DOHH2 (cell line): ENCODE measurements around the gene NFU1.

Source experiments
- H3F3A ChIP-seq: fragments of 200-600 bp; sonication (generic), shearing (Covaris generic); 2 replicates; pipeline ENCODE4 v1.6.0; 2016; ENCODE audit warnings: antibody characterized with exemption, mild to moderate bottlenecking; ENCODE audit not compliant: control insufficient read depth, insufficient read depth
- H3K27ac ChIP-seq: fragments of 200-600 bp; sonication (generic); 2 replicates; pipeline ENCODE4 v1.5.1; 2014; ENCODE audit warnings: low read depth, mild to moderate bottlenecking, low read length, moderate library complexity
- H3K27me3 ChIP-seq: fragments of 200-600 bp; sonication (generic); 2 replicates; pipeline ENCODE4 v1.6.1; 2014; ENCODE audit warnings: mild to moderate bottlenecking, low read length, mixed read lengths; ENCODE audit not compliant: control insufficient read depth
- H3K36me3 ChIP-seq: fragments of 200-600 bp; sonication (generic); 2 replicates; pipeline ENCODE4 v1.6.1; 2014; ENCODE audit warnings: mild to moderate bottlenecking, low read length, moderate library complexity, mixed read lengths; ENCODE audit not compliant: control insufficient read depth
- H3K4me1 ChIP-seq: fragments of 200-600 bp; sonication (generic); 2 replicates; pipeline ENCODE4 v1.6.1; 2014; ENCODE audit warnings: mild to moderate bottlenecking, low read length, mixed read lengths; ENCODE audit not compliant: control insufficient read depth
- H3K4me2 ChIP-seq: fragments of 200-600 bp; sonication (generic); 2 replicates; pipeline ENCODE4 v1.6.0; 2014; ENCODE audit warnings: mild to moderate bottlenecking, low read length, moderate library complexity
- H3K4me3 ChIP-seq: fragments of 200-600 bp; sonication (generic); 2 replicates; pipeline ENCODE4 v1.5.1; 2014; ENCODE audit warnings: mild to moderate bottlenecking, low read length, mixed read lengths
- H3K79me2 ChIP-seq: fragments of 200-600 bp; sonication (generic); 2 replicates; pipeline ENCODE4 v1.6.1; 2014; ENCODE audit warnings: mild to moderate bottlenecking, low read length, mixed read lengths; ENCODE audit not compliant: control insufficient read depth
- H3K9me2 ChIP-seq: fragments of 200-600 bp; sonication (generic); replicated peaks from 2 replicates; pipeline ENCODE4 v1.6.1; 2014; ENCODE audit warnings: mild to moderate bottlenecking, low read length, mixed read lengths; ENCODE audit not compliant: control insufficient read depth
- H3K9me3 ChIP-seq: fragments of 200-600 bp; sonication (generic); 2 replicates; pipeline ENCODE4 v1.6.1; 2014; ENCODE audit warnings: antibody characterized with exemption, low read length, mixed read lengths; ENCODE audit not compliant: control insufficient read depth, insufficient read depth
- H4K20me1 ChIP-seq: fragments of 200-600 bp; sonication (generic); 2 replicates; pipeline ENCODE4 v1.6.0; 2014; ENCODE audit warnings: low read depth, mild to moderate bottlenecking, antibody characterized with exemption, low read length, moderate library complexity; ENCODE audit not compliant: control insufficient read depth, insufficient read depth
- CTCF ChIP-seq: fragments of 200-600 bp; sonication (generic); IDR thresholded peaks from one replicate; pipeline ENCODE4 v1.5.1; 2014; ENCODE audit warnings: antibody characterized with exemption, mild to moderate bottlenecking, low read depth, low read length; ENCODE audit not compliant: poor library complexity, severe bottlenecking
- EZH2phosphoT487 ChIP-seq: fragments of 200-600 bp; sonication (generic); IDR thresholded peaks from 2 replicates; pipeline ENCODE4 v1.6.1; 2017; ENCODE audit warnings: borderline replicate concordance, mild to moderate bottlenecking, antibody characterized with exemption, low read length, moderate library complexity, mixed read lengths

Gene NFU1

GRCh38 chr2:69381337-69381737, 55.9 kb downstream of the NFU1 start:
- H3K79me2 ChIP-seq = peaks cover 81% of the 10 kb centered on the region
- H3K4me1 ChIP-seq = peaks cover 27% of the 10 kb centered on the region
- H3K27me3 ChIP-seq = no peaks in the 10 kb centered on the region
- H3K4me3 ChIP-seq = no peak overlapping the region
- no peaks in the 10 kb centered on the region for H3K9me3 ChIP-seq
- no peaks in the 10 kb centered on the region for H4K20me1 ChIP-seq
- no peak for TF ChIP-seq EZH2phosphoT487
- no peak for TF ChIP-seq CTCF
- H3F3A ChIP-seq = peaks cover 10% of the 10 kb centered on the region
- no peaks in the 10 kb centered on the region for H3K9me2 ChIP-seq
- H3K4me2 ChIP-seq = no peak overlapping the region
- no peak overlapping the region for H3K27ac ChIP-seq
- H3K36me3 ChIP-seq = peaks cover 6% of the 10 kb centered on the region; the same call in 1 of the 2 replicates

DNA sequence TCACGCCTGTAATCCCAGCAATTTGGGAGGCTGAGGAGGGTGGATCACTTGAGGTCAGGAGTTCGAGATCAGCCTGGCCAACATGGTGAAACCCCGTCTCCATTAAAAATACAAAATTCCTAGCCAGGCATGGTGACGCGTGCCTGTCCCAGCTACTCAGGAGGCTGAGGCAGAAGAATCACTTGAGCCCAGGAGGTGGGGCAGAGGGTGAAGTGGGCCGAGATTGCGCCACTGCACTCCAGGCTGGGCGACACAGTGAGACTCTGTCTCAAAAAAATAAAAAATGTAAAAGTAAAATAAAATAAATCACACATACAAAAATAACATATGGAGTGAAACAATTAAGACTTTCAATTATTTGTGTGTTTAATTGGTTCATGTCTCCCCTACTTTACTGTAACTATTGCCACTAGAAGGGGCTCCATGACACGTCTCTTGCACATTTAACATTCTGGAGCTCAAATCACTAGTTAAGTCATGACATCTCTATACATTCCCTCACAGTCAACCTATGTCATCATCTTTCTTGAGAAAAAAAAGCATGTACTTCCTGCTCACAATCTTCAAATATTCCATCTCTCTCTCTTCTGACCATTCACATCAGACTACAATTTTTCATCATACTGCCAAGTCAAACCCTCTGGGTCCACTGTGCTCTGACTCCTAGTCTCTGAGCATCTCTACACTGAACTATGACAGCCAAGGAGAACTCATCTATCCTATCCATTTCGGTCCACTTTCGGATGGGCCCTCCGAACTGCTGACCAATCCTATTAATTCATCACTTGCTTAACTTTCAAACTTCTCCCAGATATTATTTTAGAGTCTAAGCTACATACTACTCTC, 56.9 kb downstream of the NFU1 start:
- no peaks in the 10 kb centered on the region for H3K9me2 ChIP-seq
- H3K27me3 ChIP-seq = no peaks in the 10 kb centered on the region
- peaks cover 8% of the 10 kb centered on the region for H3K36me3 ChIP-seq
- peaks cover 17% of the 10 kb centered on the region for H3K4me1 ChIP-seq
- TF ChIP-seq EZH2phosphoT487 (no peak), CTCF (no peak)
- 0 out of 2 replicates have a peak, but pooled peaks cover 3% of the 10 kb centered on the region for H4K20me1 ChIP-seq
- no peak overlapping the region for H3K4me3 ChIP-seq
- H3K9me3 ChIP-seq = no peaks in the 10 kb centered on the region
- no peak overlapping the region for H3K27ac ChIP-seq
- H3K79me2 ChIP-seq = peaks cover 81% of the 10 kb centered on the region
- H3F3A ChIP-seq = peaks cover 3% of the 10 kb centered on the region; the same call in 1 of the 2 replicates
- no peak overlapping the region for H3K4me2 ChIP-seq

- Histone ChIP-seq H3F3A (peaks cover 8% of the 10 kb centered on the region; the same call in 1 of the 2 replicates), H3K79me2 (peaks cover 56% of the 10 kb centered on the region), H3K4me1 (peaks cover 5% of the 10 kb centered on the region), H3K4me2 (no peak overlapping the region), H3K9me2 (no peaks in the 10 kb centered on the region), H3K4me3 (no peak overlapping the region), H3K27ac (no peak overlapping the region), H4K20me1 (peaks cover 5% of the 10 kb centered on the region; the same call in 1 of the 2 replicates), H3K9me3 (no peaks in the 10 kb centered on the region), H3K27me3 (no peaks in the 10 kb centered on the region), H3K36me3 (peaks cover 18% of the 10 kb centered on the region)
- TF ChIP-seq CTCF (no peak), EZH2phosphoT487 (no peak)
Observed at GRCh38 chr2:69376403-69376802, 60.8 kb downstream of the NFU1 start.
